Sigmoid colon (tissue), 3 donors: ENCODE results near the gene TEX53.

Source experiments
- POLR2A ChIP-seq, 2 donors: fragments of 450-650 bp; IDR thresholded peaks; one replicate each; pipeline ENCODE4 v1.6.1; 2016; ENCODE audit warnings: antibody characterized with exemption in 2 of 2, mild to moderate bottlenecking in 2 of 2, moderate library complexity in 2 of 2
- TF ChIP-seq, protein P1 (sequence below), 4 experiments: fragments of 450-650 bp in 3 of 4; fragments of 200-600 bp in 1 of 4; IDR thresholded peaks; one replicate each; pipeline ENCODE4 v1.5.1; 2016 to 2019; ENCODE audit warnings: antibody characterized with exemption in 4 of 4, mild to moderate bottlenecking in 3 of 4, moderate library complexity in 2 of 4

GRCh38 chr9:114695948-114696347 lies 38.3 kb upstream of the TEX53 start:
- TF ChIP-seq, protein P1, sequence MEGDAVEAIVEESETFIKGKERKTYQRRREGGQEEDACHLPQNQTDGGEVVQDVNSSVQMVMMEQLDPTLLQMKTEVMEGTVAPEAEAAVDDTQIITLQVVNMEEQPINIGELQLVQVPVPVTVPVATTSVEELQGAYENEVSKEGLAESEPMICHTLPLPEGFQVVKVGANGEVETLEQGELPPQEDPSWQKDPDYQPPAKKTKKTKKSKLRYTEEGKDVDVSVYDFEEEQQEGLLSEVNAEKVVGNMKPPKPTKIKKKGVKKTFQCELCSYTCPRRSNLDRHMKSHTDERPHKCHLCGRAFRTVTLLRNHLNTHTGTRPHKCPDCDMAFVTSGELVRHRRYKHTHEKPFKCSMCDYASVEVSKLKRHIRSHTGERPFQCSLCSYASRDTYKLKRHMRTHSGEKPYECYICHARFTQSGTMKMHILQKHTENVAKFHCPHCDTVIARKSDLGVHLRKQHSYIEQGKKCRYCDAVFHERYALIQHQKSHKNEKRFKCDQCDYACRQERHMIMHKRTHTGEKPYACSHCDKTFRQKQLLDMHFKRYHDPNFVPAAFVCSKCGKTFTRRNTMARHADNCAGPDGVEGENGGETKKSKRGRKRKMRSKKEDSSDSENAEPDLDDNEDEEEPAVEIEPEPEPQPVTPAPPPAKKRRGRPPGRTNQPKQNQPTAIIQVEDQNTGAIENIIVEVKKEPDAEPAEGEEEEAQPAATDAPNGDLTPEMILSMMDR (IDR thresholded peaks at IDR 0.05) = no peak
- TF ChIP-seq POLR2A (IDR thresholded peaks at IDR 0.05) = no peak
